GM19238 (cell line): ENCODE data around the gene ZBTB7C.
"Not testable (repeated sequence)": the region's sequence is repeated elsewhere in the genome, so short reads cannot be mapped to it uniquely, and the experiment has no call there.

Source experiments
- DNase-seq: peaks from one replicate; pipeline ENCODE4 v3.0.0; 2011; ENCODE audit warnings: low spot score; ENCODE audit not compliant: insufficient read length

ZBTB7C gene

DNA sequence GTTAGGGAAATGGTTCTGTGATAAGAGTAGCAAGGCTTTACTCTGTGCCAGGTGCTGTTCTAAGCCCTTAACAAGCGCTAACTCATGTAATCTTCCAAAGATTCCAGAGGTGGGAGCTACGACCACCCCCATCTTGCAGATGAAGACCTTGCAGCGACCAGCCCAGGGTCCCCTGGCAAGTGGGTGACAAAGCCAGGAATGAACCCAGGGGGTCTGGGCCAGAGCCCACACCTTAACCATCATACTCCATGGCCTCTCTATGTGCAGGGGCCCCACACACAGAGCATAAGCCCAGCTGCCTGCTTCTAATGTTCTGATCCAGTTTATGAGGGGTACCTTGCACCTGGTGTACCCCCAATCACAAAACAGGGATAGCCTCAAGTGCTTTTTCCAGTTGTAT, 105.3 kb downstream of the ZBTB7C start:
- DNase-seq = no peak

DNA sequence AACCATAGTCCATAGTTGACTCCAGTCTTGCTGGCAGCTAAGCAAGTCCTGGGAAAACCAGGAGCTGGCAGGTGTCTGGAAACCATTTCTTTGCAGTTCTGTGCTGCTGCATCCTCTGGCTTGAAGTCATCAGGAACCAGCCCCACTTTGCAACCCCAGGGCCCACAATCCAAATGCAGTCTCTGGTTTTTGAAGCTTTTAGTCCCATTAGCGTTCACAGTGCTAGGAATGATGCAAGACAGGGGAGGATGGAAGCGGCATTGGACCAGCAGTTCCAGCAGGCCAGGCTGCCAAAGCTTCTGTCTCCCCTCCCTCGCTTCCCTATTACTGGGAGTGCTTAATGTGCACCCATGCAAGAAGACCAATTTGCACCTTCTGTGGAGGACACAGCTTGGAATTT, 106.4 kb downstream of the ZBTB7C start:
- DNase-seq = no peak

DNA sequence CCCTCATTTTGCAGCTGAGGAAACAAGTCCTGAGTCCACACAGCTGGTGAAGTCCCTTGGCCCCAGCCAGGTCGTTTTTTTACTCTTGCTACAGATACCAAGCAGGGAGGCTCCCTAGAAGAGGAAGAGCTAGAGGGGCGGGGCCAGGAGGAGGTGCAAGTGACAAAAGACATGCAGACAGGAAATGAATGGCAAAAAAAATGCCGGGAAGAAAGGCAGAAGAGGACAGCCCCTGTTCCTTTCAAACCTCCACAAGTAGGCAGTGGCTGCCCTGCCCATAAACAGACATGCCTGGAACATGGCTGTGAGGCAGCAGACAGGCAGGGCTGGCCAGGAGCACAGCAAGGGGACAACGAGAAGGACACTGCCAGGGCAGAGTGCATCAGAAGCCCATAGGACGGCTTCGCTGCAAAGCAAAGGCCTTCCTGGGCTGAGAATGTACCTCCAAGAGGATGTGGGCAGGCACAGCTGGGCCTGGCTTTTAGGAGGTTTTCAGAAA, 108.7 kb downstream of the ZBTB7C start:
- peak; percentile 8 for DNase-seq

DNA sequence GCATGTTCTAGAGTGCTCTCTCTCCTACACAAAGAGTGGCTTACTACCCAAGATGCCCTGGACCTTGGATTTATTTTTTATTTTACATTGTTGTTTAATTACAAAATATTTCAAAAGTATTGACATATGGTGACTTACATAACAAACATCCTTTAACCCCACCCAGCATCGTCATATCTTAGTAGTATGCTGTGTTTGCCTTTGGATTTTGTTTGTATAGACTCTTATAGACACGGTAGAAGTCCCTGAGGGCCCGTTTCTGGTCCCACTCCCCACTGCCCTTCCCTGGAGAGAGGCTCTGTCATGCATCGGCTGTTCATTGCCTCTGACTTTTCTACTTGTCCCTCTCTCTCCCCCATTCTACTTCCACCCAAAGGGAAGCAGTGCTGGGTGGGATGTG, 112.0 kb downstream of the ZBTB7C start:
- DNase-seq = no peak

DNA sequence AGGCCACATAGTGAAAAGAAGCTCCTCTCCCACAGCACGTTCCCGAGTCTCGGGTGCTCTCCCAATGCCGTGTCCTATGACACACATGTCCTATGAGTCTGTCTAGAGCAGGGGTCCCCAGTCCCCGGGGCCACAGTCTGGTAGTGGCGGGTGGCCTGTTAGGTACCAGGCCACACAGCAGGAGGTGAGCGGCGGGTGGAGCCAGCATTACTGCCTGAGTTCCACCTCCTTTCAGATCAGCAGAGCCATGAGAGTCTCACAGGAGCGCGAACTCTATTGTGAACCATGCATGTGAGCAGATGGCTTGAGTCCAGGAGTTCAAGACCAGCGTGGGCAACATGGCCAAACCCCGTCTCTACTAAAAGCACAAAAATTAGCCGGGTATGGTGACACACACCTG, 112.6 kb downstream of the ZBTB7C start:
- no peak for DNase-seq

DNA sequence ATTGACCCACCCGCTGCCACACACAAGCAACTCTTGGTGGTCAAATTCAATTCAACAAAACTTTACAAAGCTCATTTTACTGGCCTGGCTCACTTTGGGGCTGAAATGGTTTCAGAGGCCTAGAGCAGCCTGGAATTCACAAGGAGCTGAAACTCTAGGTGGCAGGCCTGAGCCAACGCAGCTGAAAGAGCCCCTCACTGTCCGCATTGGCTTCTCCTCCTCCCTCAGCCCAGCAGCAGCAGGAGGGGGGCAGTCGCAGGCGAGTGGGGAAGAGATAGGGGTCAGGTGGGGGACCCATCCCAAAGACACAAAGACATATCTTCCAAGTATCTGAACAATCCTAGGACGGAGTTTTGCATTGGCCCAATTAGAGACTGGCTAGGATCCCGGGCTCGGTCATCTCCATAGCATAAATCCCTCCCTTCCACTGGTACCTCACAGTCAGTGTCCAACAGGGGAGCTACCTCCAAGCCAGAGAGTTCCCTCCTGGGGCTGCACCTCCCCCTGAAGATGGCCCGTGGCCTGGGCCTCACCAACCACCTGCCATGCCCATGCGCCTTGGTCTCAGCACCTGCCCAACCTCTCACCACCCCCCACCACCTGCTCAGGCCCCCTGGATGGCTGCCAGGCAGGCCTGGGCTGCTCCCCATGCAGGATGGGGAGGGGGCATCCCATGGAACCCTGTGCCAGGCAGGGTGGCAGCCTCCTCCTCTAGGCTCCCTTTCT, 113.4 kb downstream of the ZBTB7C start:
- DNase-seq = no peak

DNA sequence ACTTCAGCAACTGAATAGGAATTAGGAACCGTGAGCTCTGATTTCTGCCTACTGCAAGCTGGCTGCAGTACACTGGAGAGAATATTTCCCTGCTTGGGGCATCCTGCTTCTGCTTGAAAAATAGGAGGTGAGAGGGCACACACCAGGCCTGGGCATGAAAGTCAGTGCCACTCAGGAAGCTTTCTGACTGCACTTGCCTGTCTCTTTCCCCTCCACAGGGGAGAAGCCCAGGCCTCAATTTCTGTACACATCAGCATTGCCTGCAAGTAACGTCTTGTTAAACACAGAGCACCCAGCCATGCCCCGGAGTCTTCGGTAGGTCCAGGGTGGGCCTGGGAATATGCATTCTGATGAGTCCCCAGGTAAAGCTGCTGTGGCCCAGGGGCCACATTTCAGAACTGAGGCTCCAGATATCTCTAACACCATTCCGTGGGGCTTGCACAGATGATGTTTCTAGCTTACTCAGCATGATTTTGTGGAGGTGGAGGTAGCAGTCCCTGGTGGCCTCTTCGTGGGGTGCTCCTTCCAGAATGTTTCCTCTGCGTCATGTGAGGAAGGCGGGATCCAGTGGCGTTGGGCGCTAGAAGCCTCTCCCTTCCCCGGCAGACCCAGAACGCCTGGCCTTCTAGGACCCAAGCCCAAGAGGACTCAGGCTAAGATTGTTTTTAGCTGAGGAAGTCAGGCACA, 114.1 kb downstream of the ZBTB7C start:
- DNase-seq = no peak

DNA sequence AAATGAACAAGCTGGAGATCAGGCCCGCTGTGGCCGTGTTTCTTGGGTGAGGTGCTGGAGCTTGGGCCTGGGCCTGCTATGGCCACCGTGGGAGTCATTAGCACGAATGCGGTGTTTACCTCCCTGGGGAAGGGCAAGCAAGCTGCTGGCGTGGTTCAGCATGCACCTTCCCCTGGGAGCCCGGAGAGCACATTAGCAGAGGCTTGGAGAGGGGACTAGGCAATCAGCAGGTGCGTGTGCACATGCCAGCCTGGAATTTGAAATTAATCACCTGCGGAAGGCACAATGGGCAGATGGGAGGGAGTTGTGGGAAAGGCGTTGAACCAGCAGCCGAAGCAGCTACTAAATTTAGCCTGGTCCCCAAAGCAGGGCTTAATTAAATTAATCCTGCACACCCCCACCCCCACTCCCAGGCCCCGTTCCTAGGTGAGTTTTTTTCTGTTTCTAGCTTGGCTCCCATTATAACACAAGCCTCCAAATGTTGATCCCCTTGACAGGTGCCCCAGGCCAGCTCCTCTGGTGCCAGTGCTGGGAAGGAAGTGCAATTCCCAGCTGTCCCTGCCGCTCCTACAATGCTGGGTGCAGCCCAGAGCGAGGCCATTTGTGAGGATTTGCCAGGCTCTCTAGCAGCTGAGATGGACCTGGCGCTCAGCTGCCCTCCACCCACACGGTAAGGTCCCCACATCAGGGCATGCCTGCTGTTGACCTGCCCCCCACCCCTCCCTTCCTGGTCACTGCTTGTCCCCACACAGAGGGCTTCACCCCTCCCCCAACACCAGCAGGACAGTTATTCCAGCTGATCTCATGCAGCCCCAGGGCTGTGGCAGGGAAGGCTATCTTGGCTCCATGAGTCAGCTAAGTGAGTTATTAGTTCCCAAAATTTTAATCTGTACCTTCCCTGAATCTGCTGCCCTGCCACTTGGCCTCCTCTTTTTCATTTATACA, 115.0 kb downstream of the ZBTB7C start:
- DNase-seq = no peak

DNA sequence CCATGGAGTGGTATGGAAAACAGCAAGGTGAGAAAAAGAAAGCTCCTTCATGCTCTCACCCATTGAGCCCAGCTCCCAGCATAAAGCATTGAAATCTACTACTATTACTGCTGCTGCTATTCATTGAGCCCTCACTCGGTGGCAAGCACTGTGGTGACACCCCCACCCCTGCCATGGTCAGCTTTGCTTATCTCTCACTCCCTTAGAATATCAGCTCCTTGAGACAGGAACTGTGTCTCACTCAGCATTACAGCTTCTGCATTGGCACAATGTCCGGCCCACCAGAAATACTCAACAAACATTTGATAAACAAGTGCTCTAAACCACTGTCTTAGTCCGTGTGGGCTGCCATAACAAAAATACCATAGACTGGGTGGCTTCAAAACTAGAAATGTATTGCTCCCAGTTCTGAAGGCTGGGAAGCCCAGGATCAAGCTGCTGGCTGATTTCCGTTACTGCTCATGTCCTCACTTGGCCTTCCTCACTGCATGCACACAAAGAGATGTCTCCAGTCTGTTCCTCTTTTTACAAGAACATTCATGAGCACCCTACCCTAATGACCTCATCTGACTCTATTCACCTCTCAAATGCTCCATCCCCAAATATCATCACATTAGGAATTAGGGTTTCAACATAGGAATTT, 116.3 kb downstream of the ZBTB7C start:
- no peak for DNase-seq

DNA sequence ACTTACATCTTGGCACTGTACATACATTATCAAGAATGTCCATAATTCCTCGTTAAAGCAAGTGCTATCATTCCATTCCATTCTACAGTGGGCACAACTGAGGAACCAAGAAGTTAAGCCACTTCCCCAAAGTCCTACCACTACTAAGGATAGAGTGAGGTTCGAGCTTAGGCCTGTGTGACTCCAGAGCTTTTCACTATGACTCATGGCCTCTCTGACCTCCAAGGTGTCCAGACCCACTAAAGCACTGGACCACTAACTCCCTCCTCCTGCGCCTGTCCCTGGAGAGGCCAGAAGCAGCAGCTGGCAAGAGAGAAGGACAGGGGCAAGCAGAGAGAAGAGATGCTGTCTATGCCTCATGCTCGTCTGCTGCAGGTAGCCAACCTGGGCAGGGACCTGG, 117.0 kb downstream of the ZBTB7C start:
- DNase-seq = no peak

DNA sequence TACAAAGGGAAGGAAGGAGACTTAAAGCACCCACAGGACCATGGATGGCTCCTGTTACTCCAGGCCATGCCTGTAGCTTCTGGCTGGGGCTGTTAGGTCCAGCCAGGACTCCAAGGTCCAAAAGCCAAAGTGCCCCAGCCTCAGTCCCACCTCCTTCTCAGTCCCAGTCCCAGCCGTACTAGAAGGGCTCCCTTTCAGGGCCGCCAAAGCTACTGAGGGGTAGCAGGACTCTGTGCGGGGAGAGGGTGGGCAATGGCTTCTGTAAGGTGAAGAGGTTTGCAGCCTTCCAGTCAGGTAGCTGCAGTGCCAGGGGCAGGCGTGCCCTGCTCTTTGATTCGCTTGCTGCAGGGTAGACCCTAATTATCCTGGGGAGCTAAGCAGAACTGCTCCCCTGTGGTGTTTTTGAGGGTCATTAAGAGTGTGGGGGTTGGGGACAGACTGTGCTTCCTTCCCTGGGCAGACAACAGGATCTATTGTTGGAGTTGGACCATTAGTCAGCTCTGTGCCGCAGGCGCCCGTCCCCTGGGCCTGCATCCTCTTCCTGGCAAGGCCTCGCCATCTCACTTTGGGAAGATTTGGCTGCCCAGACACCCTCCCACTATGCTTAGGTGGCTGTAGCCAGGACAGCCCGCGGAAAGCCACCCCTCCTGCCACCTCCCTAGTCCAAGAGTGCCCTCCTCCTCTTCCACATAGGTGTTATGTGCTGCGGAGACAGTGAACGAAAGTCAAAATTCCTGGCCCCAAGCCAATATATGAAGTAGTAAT, 118.8 kb downstream of the ZBTB7C start:
- no peak for DNase-seq

DNA sequence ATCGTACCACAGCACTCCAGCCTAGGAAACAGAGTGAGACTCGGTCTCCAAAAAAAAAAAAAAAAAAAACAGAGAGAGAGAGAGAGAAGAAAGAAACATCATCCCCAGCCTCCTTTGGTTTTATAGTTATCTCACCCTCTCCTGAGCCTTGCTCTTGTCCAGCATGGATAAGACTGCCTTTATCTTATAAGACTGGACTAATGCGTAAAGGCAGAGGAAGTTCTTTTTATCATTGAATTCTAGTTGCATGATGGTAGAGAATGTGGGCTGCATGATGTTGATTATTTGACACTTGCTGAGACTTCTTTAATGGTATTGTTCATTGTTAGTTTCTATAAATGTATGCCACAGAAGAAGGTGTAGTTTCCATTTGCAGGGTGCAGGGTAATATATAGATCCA, 124.4 kb downstream of the ZBTB7C start:
- DNase-seq = no peak

DNA sequence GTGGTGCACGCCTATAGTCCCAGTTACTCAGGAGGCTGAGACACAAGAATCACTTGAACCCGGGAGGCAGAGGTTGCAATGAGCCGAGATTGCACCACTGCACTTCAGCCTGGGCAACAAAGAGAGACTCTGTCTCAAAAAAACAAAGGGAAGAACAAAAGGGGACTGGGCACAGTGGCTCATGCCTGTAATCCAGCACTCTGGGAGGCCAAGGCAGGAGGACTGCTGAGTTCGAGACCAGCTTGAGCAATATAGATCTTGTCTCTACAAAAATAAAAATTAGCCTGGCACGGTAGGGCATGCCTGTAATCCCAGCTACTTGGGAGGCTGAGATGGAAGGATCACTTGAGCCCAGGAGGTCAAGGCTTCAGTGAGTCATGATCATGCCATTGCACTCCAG, 125.2 kb downstream of the ZBTB7C start:
- not testable (repeated sequence) for DNase-seq

DNA sequence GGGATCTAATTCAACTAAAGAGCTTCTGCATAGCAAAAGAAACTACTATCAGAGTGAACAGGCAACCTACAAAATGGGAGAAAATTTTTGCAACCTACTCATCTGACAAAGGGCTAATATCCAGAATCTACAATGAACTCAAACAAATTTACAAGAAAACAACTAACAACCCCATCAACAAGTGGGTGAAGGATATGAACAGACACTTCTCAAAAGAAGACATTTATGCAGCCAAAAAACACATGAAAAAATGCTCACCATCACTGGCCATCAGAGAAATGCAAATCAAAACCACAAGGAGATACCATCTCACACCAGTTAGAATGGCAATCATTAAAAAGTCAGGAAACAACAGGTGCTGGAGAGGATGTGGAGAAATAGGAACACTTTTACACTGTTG, 127.7 kb downstream of the ZBTB7C start:
- DNase-seq = not testable (repeated sequence)

DNA sequence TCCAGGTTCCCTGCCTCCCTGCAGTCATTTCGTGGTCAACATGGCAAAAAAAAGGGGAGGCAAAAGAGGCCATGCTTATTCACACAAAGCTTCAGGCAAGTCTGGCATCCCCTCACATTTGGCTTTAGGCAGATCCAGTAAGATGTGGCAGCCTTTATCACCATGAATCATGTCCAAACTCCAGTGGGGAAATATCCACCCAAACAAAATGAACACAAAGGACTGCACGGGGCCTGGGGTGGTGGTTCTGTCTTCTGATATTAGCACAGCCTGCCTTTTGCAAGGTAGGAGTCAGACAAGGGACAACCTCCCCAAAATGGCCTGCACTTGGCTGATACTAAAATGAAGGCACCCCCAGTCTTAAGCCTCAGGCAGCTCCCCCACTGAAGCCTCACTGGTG, 129.9 kb downstream of the ZBTB7C start:
- DNase-seq = no peak

DNA sequence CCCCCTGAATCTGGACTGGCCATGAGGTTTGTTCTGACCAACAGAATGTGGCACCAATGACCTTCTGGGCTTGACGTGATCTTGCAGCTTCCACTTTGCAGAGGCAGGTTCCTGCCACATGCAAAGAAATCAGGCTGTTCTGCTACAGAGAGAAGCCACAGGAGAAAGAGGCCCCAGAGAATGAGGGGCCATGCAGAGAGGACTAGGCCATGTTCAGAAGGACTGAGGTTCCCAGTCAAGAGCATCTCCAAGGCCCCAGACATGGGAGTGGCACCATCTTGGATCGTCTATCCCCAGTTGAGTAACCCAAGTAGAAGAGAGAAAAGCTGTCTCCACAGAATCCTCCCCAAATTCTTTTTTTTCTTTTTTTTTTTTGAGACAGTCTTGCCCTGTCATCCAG, 131.1 kb downstream of the ZBTB7C start:
- DNase-seq = no peak

DNA sequence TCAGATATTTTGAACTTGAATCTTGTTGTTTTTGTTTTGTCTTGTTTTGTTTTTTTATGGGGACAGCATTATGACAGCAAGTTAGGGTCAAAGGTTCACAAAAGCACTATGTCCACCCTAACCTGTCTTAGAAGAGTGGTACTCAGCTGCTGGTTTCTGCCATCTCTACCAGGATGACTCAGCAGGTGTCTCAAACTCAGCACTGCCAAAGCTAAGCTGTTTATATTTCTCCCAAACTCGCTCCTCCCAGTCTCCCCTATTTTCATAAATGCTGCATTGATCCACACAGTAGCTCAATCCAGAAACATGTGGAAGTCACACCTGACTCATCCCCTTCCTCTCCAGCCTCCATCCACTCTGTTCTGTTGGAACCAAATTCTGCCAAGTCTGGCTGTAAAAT, 134.9 kb downstream of the ZBTB7C start:
- no peak for DNase-seq

DNA sequence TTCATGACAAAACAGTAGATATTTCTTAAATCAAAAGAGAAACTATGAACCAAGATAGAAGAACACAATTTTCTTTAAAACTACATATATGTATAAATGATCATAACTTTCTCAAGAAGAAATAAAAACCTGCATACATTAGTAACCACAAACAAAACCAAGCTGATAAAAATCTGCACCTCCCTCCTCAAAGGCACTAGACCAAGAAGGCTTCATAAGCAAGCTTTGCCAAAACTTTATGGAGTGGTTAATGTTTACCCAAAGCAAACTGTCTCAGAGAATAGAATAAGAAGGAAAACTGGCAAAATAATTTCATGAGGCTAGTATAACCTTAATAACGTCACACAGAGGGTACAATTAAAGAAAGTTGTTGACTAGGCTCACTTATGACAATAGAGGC, 138.3 kb downstream of the ZBTB7C start:
- no peak for DNase-seq

DNA sequence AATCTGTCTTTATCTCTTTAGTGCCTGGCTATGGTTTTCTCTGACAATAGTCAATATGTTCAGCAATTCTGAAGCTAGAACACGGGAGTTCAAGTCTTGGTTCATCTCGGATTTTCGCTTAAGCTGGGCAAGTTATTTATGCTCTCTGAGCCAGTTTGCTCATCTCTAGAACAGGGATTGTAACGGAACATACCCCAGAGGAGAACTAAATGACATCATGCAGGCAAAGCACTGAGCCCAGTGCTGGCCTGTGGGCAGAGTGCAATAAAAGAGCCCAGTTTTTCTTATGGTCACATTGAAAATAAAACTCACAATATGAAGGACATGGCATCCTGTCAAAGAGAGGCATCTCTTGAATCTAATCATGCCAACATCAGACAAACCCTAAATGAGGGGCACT, 143.9 kb downstream of the ZBTB7C start:
- no peak for DNase-seq
